H1 (cell line): Measurements from ENCODE around the gene CNDP2.

Source experiments
- ATF2 ChIP-seq: IDR thresholded peaks from 2 replicates; pipeline ENCODE4 v1.6.1; 2012; ENCODE audit warnings: low read length, inconsistent platforms
- GABPA ChIP-seq: IDR thresholded peaks from 2 replicates; pipeline ENCODE4 v1.6.1; 2011; ENCODE audit warnings: mild to moderate bottlenecking, low read length, moderate library complexity, borderline replicate concordance; ENCODE audit not compliant: insufficient read depth
- ZNF274 ChIP-seq: IDR thresholded peaks from 2 replicates; pipeline ENCODE4 v1.7.0; 2012; ENCODE audit warnings: low read length, borderline replicate concordance; ENCODE audit errors: extremely low read depth
- TF ChIP-seq, protein P1 (sequence below), 3 experiments: IDR thresholded peaks; 1 replicate in 2 of 3; 2 replicates in 1 of 3; pipeline versions ENCODE4 v1.5.1 to v1.6.1; 2011; ENCODE audit warnings: low read length in 3 of 3, mild to moderate bottlenecking in 3 of 3, inconsistent platforms in 2 of 3, low read depth in 1 of 3, moderate library complexity in 1 of 3; ENCODE audit not compliant: insufficient read depth in 1 of 3; ENCODE audit errors: control extremely low read depth in 1 of 3

DNA sequence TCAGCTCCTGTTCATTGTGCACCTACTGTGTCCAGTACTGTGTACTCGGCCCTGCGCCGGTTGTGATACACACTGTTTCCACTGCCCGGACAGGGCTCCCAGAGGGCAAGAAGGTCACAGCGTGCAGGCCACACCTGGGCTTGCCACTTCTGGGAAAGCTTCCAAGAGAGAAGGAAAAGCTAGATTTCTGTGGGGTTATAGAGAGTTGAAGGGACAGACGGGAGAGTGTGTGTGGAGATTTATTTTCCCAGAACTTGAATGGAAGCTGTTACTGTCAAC, 34.4 kb downstream of the CNDP2 start:
- TF ChIP-seq, protein P1, sequence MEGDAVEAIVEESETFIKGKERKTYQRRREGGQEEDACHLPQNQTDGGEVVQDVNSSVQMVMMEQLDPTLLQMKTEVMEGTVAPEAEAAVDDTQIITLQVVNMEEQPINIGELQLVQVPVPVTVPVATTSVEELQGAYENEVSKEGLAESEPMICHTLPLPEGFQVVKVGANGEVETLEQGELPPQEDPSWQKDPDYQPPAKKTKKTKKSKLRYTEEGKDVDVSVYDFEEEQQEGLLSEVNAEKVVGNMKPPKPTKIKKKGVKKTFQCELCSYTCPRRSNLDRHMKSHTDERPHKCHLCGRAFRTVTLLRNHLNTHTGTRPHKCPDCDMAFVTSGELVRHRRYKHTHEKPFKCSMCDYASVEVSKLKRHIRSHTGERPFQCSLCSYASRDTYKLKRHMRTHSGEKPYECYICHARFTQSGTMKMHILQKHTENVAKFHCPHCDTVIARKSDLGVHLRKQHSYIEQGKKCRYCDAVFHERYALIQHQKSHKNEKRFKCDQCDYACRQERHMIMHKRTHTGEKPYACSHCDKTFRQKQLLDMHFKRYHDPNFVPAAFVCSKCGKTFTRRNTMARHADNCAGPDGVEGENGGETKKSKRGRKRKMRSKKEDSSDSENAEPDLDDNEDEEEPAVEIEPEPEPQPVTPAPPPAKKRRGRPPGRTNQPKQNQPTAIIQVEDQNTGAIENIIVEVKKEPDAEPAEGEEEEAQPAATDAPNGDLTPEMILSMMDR (IDR thresholded peaks at IDR 0.05; ENCODE audit: control extremely low read depth in 1 of 3, insufficient read depth in 1 of 3, low read depth in 1 of 3, low read length in 3 of 3) = no peak
- TF ChIP-seq GABPA (no peak), ATF2 (no peak), ZNF274 (no peak)
